NCI-H460 (cell line): ENCODE measurements around the gene TENM4. TPM values are rescaled to one million over a fixed set of nuclear protein-coding genes. Genes with fewer than 3 reads are reported as not detected.

ENCODE experiments used
- DNase-seq: peaks from one replicate; pipeline ENCODE4 v3.0.0-alpha.2; 2016; ENCODE audit warnings: low read depth; ENCODE audit errors: extremely low read depth
- total RNA-seq: library from RNA; depleted of rRNA; stranded (reverse); fragments of >200 nt; shearing (Covaris generic); gene quantifications from 2 replicates; pipeline ENCODE4 v1.2.3, GENCODE V29; 2014

Gene TENM4
- total RNA-seq, 1 experiment from 2014 or later, result not detected

- no peak for DNase-seq
Measured at GRCh38 chr11:78704811-78705210, 736.0 kb downstream of the TENM4 start.

- no peak for DNase-seq
Measured at GRCh38 chr11:78699609-78700135, 741.2 kb downstream of the TENM4 start.

GRCh38 chr11:78698612-78699011 lies 742.2 kb downstream of the TENM4 start:
- DNase-seq, result no peak

- no peak for DNase-seq
Measured at GRCh38 chr11:78696177-78696576, 744.7 kb downstream of the TENM4 start.

- DNase-seq, result no peak
Measured at GRCh38 chr11:78694152-78694551, 746.7 kb downstream of the TENM4 start.

GRCh38 chr11:78691215-78691614 lies 749.6 kb downstream of the TENM4 start:
- no peak for DNase-seq

- DNase-seq, result no peak
Measured at GRCh38 chr11:78690352-78690987, 750.4 kb downstream of the TENM4 start.

GRCh38 chr11:78689585-78690153 lies 751.2 kb downstream of the TENM4 start:
- no peak for DNase-seq

GRCh38 chr11:78689101-78689500 lies 751.7 kb downstream of the TENM4 start:
- DNase-seq, result no peak

- DNase-seq, result no peak
Measured at GRCh38 chr11:78688460-78688859, 752.4 kb downstream of the TENM4 start.

GRCh38 chr11:78685156-78685555 lies 755.7 kb downstream of the TENM4 start:
- DNase-seq, result no peak

- DNase-seq, result no peak
Measured at GRCh38 chr11:78684377-78684776, 756.5 kb downstream of the TENM4 start.

- no peak for DNase-seq
Measured at GRCh38 chr11:78683774-78684173, 757.1 kb downstream of the TENM4 start.

- no peak for DNase-seq
Measured at GRCh38 chr11:78676026-78676557, 764.7 kb downstream of the TENM4 start.

GRCh38 chr11:78672850-78673620 lies 767.8 kb downstream of the TENM4 start:
- DNase-seq, result no peak

GRCh38 chr11:78669249-78669648 lies 771.6 kb downstream of the TENM4 start:
- no peak for DNase-seq

GRCh38 chr11:78667461-78667860 lies 773.4 kb downstream of the TENM4 start:
- DNase-seq, result no peak

- DNase-seq, result no peak
Measured at GRCh38 chr11:78666675-78667160, 774.1 kb downstream of the TENM4 start.

- DNase-seq, result no peak
Measured at GRCh38 chr11:78664636-78665035, 776.2 kb downstream of the TENM4 start.

- no peak for DNase-seq
Measured at GRCh38 chr11:78662811-78663210, 778.0 kb downstream of the TENM4 start.

- no peak for DNase-seq
Measured at GRCh38 chr11:78660471-78660870, 780.4 kb downstream of the TENM4 start.
